GM10248 (cell line): ENCODE data around the gene KRT77.

ENCODE experiments used
- CTCF ChIA-PET: fragments of 300-600 bp; sonication (Branson Sonifier 250); formaldehyde crosslinking; extraction: SDS; loops from one replicate; lab custom pipeline; 2021; ENCODE audit warnings: antibody characterized with exemption; lab: Yijun Ruan, JAX
- POLR2A ChIA-PET: fragments of 350-650 bp; sonication (Branson Sonifier 250); formaldehyde crosslinking; extraction: SDS; loops from one replicate; lab custom pipeline; 2020; ENCODE audit warnings: antibody characterized with exemption; lab: Yijun Ruan, JAX
- DNase-seq: peaks from one replicate; pipeline ENCODE4 v3.0.0; 2012; ENCODE audit errors: extremely low spot score
- CTCF ChIP-seq: IDR thresholded peaks from 2 replicates; pipeline ENCODE4 v1.5.1; 2012; ENCODE audit warnings: mild to moderate bottlenecking, low read depth; ENCODE audit errors: extremely low read depth, missing control alignments, control extremely low read depth

KRT77 gene

GRCh38 chr12:52691841-52692150 is 11.5 kb downstream of the KRT77 start:
- ChIA-PET CTCF (no interaction called here), POLR2A (no interaction called here)
- DNase-seq = no peak
- TF ChIP-seq CTCF = no peak

- CTCF ChIA-PET = no interaction called here
Measured at GRCh38 chr12:52691076-52691840, 12.1 kb downstream of the KRT77 start.

GRCh38 chr12:52690351-52691075 is 12.8 kb downstream of the KRT77 start:
- no peak for TF ChIP-seq CTCF
- CTCF ChIA-PET = interaction anchor here (1.1 kb wide), 1 partner anchor 15 kb away, joined by 3 read pairs; no protein-coding TSS in a partner anchor
- no peak for DNase-seq
- POLR2A ChIA-PET = no interaction called here

More at GRCh38 chr12:52691076-52691840, 12.1 kb downstream of the KRT77 start:
- POLR2A ChIA-PET = no interaction called here
- no peak for TF ChIP-seq CTCF
- DNase-seq = no peak

GRCh38 chr12:52689936-52690335 is 13.4 kb downstream of the KRT77 start:
- ChIA-PET POLR2A (no interaction called here), CTCF (interaction anchor here (1.1 kb wide), 1 partner anchor 15 kb away, joined by 3 read pairs; no protein-coding TSS in a partner anchor)
- DNase-seq = no peak
- TF ChIP-seq CTCF = no peak

- DNase-seq = no peak
- ChIA-PET CTCF (interaction anchor here (1.1 kb wide), 1 partner anchor 14 kb away, joined by 3 read pairs; no protein-coding TSS in a partner anchor), POLR2A (no interaction called here)
- no peak for TF ChIP-seq CTCF
Measured at GRCh38 chr12:52689239-52689638, 14.1 kb downstream of the KRT77 start.

GRCh38 chr12:52688481-52688880 is 14.8 kb downstream of the KRT77 start:
- CTCF ChIA-PET = no interaction called here
- TF ChIP-seq CTCF = no peak
- POLR2A ChIA-PET = no interaction called here
- DNase-seq = no peak
